T-helper 2 cell (primary cell): Measurements from ENCODE around the gene USP40.
A peak's percentile ranks its signal among the peaks of the same experiment; 100 is the strongest.

ENCODE experiments used
- DNase-seq, 5 experiments: peaks; one replicate each; pipeline versions ENCODE4 v3.0.0 to v3.0.0-alpha.2; 2012 to 2022

The USP40 gene

GRCh38 chr2:233556881-233557736, 9.5 kb downstream of the USP40 start:
- DNase-seq: peak in 1 of 5 experiments; percentile 63

GRCh38 chr2:233553366-233553765, 13.2 kb downstream of the USP40 start:
- no peak for DNase-seq

GRCh38 chr2:233551491-233551890, 15.1 kb downstream of the USP40 start:
- DNase-seq: no peak

GRCh38 chr2:233546774-233547173, 19.8 kb downstream of the USP40 start:
- DNase-seq: no peak

GRCh38 chr2:233546101-233546500, 20.5 kb downstream of the USP40 start:
- peak in 1 of 5 experiments; percentile 68 for DNase-seq

GRCh38 chr2:233544200-233544610, 22.4 kb downstream of the USP40 start:
- no peak for DNase-seq

- no peak for DNase-seq
These were observed 24.1 kb downstream of the USP40 start for GRCh38 chr2:233542507-233542906.

- DNase-seq: no peak
These were observed 27.8 kb downstream of the USP40 start for GRCh38 chr2:233538741-233539140.

GRCh38 chr2:233535271-233535670, 31.3 kb downstream of the USP40 start:
- no peak for DNase-seq

- no peak for DNase-seq
These were observed 33.6 kb downstream of the USP40 start for GRCh38 chr2:233532971-233533370.

GRCh38 chr2:233531955-233532354, 34.6 kb downstream of the USP40 start:
- no peak for DNase-seq

GRCh38 chr2:233530381-233530780, 36.2 kb downstream of the USP40 start:
- no peak for DNase-seq

- no peak for DNase-seq
These were observed 38.4 kb downstream of the USP40 start for GRCh38 chr2:233528182-233528581.

- no peak for DNase-seq
These were observed 40.8 kb downstream of the USP40 start for GRCh38 chr2:233525791-233526190.

GRCh38 chr2:233519787-233520611, 46.6 kb downstream of the USP40 start:
- DNase-seq: no peak

- no peak for DNase-seq
These were observed 52.5 kb downstream of the USP40 start for GRCh38 chr2:233513953-233514655.

GRCh38 chr2:233503947-233504637, 62.5 kb downstream of the USP40 start:
- DNase-seq: peak in 1 of 5 experiments; percentile 21

GRCh38 chr2:233503481-233503880, 63.1 kb downstream of the USP40 start:
- DNase-seq: no peak

GRCh38 chr2:233501198-233502076, 65.1 kb downstream of the USP40 start:
- DNase-seq: peak in 1 of 5 experiments; percentile 75

- no peak for DNase-seq
These were observed 66.7 kb downstream of the USP40 start for GRCh38 chr2:233499928-233500327.

- DNase-seq: no peak
These were observed 68.5 kb downstream of the USP40 start for GRCh38 chr2:233498126-233498525.
